GM12872 (cell line): ENCODE data around the gene PTPRG.

ENCODE experiments used
- TF ChIP-seq, protein P1 (sequence below): IDR thresholded peaks from 3 replicates; pipeline ENCODE4 v1.5.1; 2011; ENCODE audit warnings: low read depth, mild to moderate bottlenecking, low read length, moderate library complexity; ENCODE audit not compliant: insufficient read depth

The PTPRG gene

DNA sequence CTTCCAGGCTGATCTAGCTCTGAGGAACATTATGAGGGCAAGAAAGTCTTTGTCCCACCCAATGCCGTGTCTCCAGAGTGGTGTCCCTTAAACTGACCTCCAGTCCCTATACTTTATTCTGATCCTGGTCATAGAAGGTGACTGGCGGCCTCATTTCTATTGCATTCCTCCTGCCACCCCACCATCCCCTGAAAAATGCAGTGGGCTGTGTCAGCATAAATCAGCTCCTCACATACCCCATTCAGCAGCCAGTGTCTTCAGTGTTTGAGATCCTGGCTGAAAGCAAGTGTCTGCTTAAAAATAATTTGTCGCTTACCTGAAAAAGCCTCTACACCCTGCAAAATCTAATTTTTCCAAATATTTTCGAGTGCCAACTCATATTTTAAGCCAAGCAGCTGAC, 465.9 kb downstream of the PTPRG start:
- TF ChIP-seq, protein P1, sequence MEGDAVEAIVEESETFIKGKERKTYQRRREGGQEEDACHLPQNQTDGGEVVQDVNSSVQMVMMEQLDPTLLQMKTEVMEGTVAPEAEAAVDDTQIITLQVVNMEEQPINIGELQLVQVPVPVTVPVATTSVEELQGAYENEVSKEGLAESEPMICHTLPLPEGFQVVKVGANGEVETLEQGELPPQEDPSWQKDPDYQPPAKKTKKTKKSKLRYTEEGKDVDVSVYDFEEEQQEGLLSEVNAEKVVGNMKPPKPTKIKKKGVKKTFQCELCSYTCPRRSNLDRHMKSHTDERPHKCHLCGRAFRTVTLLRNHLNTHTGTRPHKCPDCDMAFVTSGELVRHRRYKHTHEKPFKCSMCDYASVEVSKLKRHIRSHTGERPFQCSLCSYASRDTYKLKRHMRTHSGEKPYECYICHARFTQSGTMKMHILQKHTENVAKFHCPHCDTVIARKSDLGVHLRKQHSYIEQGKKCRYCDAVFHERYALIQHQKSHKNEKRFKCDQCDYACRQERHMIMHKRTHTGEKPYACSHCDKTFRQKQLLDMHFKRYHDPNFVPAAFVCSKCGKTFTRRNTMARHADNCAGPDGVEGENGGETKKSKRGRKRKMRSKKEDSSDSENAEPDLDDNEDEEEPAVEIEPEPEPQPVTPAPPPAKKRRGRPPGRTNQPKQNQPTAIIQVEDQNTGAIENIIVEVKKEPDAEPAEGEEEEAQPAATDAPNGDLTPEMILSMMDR = no peak

DNA sequence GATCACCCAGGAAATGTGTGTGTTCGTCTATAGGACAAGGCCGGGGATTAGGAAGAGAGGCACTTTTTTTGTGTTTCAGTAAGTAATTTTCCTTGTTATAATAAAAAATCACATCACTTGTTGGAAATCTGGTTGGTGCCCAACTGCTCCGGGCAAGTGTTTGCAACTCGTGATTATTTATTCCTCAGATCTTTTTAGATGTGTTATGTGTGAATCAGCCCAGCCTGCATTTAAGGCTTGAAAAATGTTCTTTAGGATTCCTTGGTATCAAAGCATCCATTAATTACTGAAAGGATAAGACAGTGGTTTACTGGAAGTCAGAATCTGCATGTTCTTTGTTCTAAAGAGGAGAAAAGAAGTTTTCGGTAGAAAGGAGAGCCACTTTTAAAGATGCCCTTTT, 466.4 kb downstream of the PTPRG start:
- TF ChIP-seq, protein P1 = no peak

DNA sequence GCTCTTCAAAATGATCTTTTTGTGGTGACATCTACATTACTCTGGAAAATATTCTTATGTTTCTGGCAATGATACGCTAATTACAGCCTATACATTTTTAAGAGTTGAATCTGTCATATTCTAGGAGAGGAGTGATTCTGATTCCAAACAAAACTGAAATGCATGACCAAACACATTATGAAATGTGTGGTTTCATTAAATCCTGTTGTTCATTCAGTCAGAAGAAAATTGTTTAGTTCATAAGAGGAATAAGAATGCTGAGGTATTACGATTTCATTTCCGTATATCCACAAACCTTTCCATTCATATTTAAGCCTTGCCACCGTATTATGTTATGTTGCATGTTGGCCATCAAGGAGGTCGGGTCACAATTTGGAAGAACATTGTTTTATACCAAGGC, 466.9 kb downstream of the PTPRG start:
- TF ChIP-seq, protein P1 = no peak

DNA sequence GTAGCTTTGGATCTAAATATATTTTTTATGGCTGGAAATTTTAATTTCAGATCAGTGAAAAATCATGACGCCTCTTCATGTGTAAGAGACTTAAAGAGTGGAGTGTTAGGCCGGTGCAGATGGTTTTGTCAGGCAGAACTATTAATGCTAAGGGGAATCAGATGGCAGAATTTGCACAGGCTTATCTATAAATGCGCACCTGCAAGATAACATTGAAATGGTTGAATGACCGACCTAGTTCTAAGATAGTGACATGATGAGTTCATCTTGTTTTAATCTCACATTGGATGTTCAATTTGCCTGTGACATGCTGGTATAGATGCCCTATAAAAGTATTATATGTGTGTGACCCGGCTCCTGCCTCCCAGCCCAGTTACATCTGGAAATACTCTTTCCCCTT, 471.4 kb downstream of the PTPRG start:
- TF ChIP-seq, protein P1 = no peak

DNA sequence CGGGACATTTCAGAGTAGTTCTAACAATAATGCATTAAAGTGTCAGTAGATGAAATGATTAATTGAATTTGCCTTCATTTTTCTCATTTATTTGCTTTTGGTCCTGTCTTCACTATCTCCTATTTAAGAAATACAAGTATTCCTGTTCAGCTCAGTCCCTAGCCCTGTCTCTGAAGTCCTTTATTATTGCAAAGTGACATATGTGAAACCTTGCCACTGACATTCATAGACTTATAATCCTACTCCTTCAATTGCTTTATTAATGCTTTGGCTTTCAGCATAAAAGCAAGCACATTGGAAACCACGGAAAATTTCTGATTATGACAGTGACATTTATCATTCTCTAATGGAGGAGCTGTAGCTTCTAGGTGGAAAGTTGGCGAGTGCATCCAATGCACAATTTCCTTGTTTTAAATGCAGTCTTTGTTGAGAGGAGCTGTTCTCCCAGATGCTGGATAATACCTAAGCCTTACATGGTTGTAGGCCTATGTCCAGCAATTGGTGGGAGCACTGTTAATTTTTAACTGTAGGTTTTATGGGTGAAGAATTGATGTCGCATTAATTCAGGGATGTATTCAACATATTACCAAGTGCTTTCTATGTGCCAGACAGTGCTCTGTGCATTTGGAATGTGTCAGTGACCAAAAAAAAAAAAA, 474.2 kb downstream of the PTPRG start:
- TF ChIP-seq, protein P1 = no peak

DNA sequence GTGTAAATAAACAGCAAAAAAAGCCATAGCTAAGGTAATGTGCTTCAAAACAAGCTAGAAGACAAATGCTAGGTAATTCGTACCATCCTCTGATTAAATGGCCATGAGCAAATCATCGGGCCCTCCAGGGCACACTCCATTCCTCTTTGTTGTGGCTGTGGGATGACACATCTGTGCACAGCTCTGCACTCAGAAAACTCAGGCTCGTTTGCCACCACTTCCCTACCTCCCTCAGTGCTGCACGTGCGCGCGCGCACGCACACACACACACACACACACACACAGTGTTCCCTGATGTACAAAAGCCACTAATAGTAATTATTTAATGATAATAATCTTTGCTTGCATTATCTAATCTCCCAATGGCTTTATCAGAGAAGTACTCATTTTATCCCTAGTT, 475.4 kb downstream of the PTPRG start:
- TF ChIP-seq, protein P1 = no peak

DNA sequence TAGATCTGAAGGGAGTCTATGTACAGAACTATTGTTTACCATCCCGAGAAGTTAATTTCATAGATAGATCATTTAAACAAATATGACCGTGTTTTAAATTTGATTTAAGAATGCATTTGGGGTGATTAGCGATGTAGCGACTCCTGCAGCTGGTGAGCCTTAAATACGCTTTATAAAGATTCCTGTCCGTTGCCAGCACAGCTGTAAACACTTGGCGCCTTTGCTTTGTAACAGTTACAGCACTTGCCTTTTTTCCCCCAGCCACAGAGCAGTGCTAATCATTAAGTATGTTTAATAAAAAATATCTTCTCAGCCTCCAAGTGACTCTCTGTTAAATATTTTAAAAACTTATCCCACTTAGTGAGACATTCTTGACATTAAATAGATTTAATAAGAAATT, 478.2 kb downstream of the PTPRG start:
- TF ChIP-seq, protein P1 = no peak
